Measurements from ENCODE around the gene IGF1R. TPM values are rescaled to one million over a fixed set of nuclear protein-coding genes. Genes with fewer than 3 reads are reported as not detected.

Gene IGF1R
- total RNA-seq, 1 experiment from 2014 or later: 0.56 TPM

DNA sequence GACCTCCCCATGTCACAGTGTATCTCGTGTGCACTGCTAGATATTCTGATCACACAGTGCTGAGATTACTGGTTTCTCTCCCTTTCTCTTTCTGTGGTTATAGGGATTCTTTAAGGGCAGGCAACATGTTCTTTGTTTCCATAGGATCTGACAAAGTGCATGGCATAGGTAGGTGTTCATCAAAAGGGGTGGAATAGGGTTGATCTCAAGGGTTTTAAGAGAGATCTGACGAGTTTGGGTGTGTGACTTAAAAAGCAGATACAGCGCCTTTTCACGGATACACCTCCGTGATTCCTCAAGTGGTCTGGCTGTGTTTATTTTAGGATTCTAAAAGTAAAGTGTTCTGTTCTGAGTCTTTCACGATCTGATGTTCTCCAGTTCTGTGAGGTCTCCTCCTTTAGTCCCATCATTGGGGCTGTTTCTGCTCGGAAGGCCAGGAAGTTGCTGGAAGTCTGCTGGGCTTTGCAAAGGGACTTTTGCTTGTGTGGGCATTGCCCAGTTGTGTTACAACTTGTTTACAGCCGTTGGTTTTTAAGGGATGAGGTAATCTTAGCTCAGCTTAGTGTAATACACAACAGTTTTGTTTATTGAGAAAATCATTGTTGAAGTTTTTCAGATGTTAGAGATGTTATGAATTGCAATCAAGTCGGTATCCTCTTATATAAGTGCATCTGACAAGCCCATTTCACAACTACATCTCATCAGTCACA, 34.8 kb downstream of the IGF1R start:
- H3K9me3 ChIP-seq (ENCODE audit: low read length): no peaks in the 10 kb centered on the region
- H3K4me2 ChIP-seq (ENCODE audit: low read depth, low read length, poor library complexity, severe bottlenecking): no peak overlapping the region
- H3K9me2 ChIP-seq (replicated peaks; ENCODE audit: insufficient read depth, low read length): no peaks in the 10 kb centered on the region
- H3K27ac ChIP-seq (ENCODE audit: low read length): no peak overlapping the region
- H3K4me3 ChIP-seq (ENCODE audit: low read length): no peak overlapping the region
- no peaks in the 10 kb centered on the region for H3K36me3 ChIP-seq (ENCODE audit: insufficient read depth, low read length)
- no peaks in the 10 kb centered on the region for H3K27me3 ChIP-seq (ENCODE audit: low read length)
- H4K20me1 ChIP-seq (ENCODE audit: insufficient read depth, low read depth, low read length): no peaks in the 10 kb centered on the region
- H3K79me2 ChIP-seq (ENCODE audit: low read length): no peaks in the 10 kb centered on the region
- H3K9ac ChIP-seq (ENCODE audit: low read length): no peak overlapping the region
- no peak overlapping the region for H2AFZ ChIP-seq (ENCODE audit: low read length)
- peak; percentile 6 for DNase-seq
- no peaks in the 10 kb centered on the region for H3K4me1 ChIP-seq (ENCODE audit: low read length)

DNA sequence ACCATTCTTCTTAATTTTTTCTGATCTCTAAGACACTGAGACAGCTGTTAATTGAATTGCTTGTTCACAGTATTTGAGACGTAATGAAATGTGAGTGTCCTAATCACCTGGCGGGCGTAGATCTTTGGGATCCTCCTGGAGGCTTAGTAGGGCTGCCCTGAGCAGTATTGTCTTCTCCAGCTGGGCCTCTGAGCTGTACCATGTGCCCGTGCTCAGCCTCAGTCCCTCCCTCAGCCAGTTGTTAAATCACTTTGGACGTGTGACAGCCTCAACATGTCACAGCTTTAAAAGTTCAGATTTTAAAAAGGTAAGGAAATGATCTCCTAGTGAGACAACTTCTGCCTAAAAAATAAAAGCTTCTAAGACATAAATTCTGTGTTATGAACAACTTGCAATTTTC, 35.5 kb downstream of the IGF1R start:
- no peak overlapping the region for H2AFZ ChIP-seq (ENCODE audit: low read length)
- H3K4me2 ChIP-seq (ENCODE audit: low read depth, low read length, poor library complexity, severe bottlenecking): no peak overlapping the region
- H3K9me2 ChIP-seq (replicated peaks; ENCODE audit: insufficient read depth, low read length): no peaks in the 10 kb centered on the region
- H3K27me3 ChIP-seq (ENCODE audit: low read length): no peaks in the 10 kb centered on the region
- H3K4me1 ChIP-seq (ENCODE audit: low read length): no peaks in the 10 kb centered on the region
- H3K36me3 ChIP-seq (ENCODE audit: insufficient read depth, low read length): no peaks in the 10 kb centered on the region
- no peaks in the 10 kb centered on the region for H3K9me3 ChIP-seq (ENCODE audit: low read length)
- no peak overlapping the region for H3K4me3 ChIP-seq (ENCODE audit: low read length)
- no peak overlapping the region for H3K27ac ChIP-seq (ENCODE audit: low read length)
- H3K79me2 ChIP-seq (ENCODE audit: low read length): no peaks in the 10 kb centered on the region
- H4K20me1 ChIP-seq (ENCODE audit: insufficient read depth, low read depth, low read length): no peaks in the 10 kb centered on the region
- no peak for DNase-seq
- no peak overlapping the region for H3K9ac ChIP-seq (ENCODE audit: low read length)

DNA sequence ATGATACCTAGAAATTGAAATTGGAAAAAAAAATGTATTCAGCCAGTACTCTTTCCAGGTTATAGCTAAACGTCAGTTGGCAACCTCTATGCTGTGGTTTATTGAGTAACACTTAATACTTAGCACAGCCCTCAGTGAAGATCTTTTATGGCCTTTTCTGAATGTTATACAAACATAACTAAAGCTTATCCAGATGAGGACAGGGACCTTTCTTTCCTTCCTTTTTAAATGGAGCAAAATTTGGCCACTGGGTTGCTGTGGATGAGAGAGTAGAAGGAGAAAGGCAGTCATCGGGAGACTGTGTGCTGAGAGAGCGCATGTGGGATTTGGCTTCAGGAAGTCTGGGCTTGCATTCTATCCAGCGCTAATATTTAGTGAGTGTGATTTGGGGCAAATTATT, 36.1 kb downstream of the IGF1R start:
- H3K9me2 ChIP-seq (replicated peaks; ENCODE audit: insufficient read depth, low read length): no peaks in the 10 kb centered on the region
- H3K4me3 ChIP-seq (ENCODE audit: low read length): no peak overlapping the region
- no peaks in the 10 kb centered on the region for H3K79me2 ChIP-seq (ENCODE audit: low read length)
- H3K27me3 ChIP-seq (ENCODE audit: low read length): no peaks in the 10 kb centered on the region
- H4K20me1 ChIP-seq (ENCODE audit: insufficient read depth, low read depth, low read length): no peaks in the 10 kb centered on the region
- no peak overlapping the region for H3K27ac ChIP-seq (ENCODE audit: low read length)
- no peaks in the 10 kb centered on the region for H3K4me1 ChIP-seq (ENCODE audit: low read length)
- H3K9ac ChIP-seq (ENCODE audit: low read length): no peak overlapping the region
- no peak overlapping the region for H2AFZ ChIP-seq (ENCODE audit: low read length)
- no peaks in the 10 kb centered on the region for H3K36me3 ChIP-seq (ENCODE audit: insufficient read depth, low read length)
- H3K9me3 ChIP-seq (ENCODE audit: low read length): no peaks in the 10 kb centered on the region
- no peak for DNase-seq
- no peak overlapping the region for H3K4me2 ChIP-seq (ENCODE audit: low read depth, low read length, poor library complexity, severe bottlenecking)

DNA sequence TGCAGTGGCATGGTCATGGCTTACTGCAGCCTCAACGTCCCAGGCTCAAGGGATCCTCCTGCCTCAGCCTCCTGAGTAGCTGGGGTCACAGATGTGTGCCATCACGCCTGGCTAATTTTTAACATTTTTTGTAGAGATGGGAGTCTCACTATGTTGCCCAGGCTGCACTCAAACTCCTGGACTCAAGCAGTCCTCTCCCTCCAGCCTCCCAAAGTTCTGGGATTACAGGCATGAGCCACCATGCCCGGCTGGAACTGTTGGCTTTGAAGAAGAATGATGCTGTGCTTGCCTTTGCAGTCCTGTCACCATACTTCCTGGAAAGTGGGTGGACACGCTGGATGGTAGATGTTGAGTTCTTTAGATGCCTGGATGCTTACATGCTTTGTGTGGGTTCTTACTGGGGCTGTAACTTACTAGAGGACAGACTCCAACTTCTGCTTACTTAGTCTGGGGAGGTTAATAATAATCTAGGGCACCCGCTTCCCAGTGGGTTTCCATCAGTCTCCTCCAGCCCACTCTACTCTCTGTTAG, 36.7 kb downstream of the IGF1R start:
- Histone ChIP-seq H3K9me3 (ENCODE audit: low read length) (no peaks in the 10 kb centered on the region), H3K4me3 (ENCODE audit: low read length) (no peak overlapping the region), H4K20me1 (ENCODE audit: insufficient read depth, low read depth, low read length) (no peaks in the 10 kb centered on the region), H3K9ac (ENCODE audit: low read length) (no peak overlapping the region), H3K9me2 (replicated peaks; ENCODE audit: insufficient read depth, low read length) (no peaks in the 10 kb centered on the region), H3K4me1 (ENCODE audit: low read length) (no peaks in the 10 kb centered on the region), H2AFZ (ENCODE audit: low read length) (no peak overlapping the region), H3K4me2 (ENCODE audit: low read depth, low read length, poor library complexity, severe bottlenecking) (no peak overlapping the region), H3K36me3 (ENCODE audit: insufficient read depth, low read length) (no peaks in the 10 kb centered on the region), H3K27me3 (ENCODE audit: low read length) (no peaks in the 10 kb centered on the region), H3K79me2 (ENCODE audit: low read length) (no peaks in the 10 kb centered on the region), H3K27ac (ENCODE audit: low read length) (no peak overlapping the region)
- DNase-seq: peak; percentile 6

DNA sequence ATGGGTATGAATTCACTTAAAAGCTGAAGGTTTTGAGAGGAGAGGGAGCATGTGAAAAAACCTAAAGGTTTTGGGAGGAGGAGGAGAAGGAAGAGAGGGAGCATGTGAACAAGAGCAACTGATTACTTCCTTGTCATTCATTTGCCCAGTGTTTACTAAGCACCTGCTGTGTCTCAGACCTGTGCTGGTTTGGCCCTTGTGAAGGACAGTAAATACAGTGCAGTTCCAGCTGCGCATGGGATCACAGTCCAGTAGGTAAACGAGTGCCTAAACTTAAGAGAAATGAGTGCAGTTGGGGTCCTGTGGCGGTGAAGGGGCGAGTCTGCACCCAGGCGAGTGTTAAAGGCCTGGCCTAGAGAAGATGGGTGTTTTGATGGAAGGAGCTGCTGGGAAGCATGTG, 38.6 kb downstream of the IGF1R start:
- Histone ChIP-seq H2AFZ (ENCODE audit: low read length) (no peak overlapping the region), H3K4me1 (ENCODE audit: low read length) (no peaks in the 10 kb centered on the region), H3K4me3 (ENCODE audit: low read length) (no peak overlapping the region), H4K20me1 (ENCODE audit: insufficient read depth, low read depth, low read length) (no peaks in the 10 kb centered on the region), H3K9me2 (replicated peaks; ENCODE audit: insufficient read depth, low read length) (no peaks in the 10 kb centered on the region), H3K9me3 (ENCODE audit: low read length) (no peaks in the 10 kb centered on the region), H3K27me3 (ENCODE audit: low read length) (no peaks in the 10 kb centered on the region), H3K36me3 (ENCODE audit: insufficient read depth, low read length) (no peaks in the 10 kb centered on the region), H3K79me2 (ENCODE audit: low read length) (no peaks in the 10 kb centered on the region), H3K9ac (ENCODE audit: low read length) (no peak overlapping the region), H3K4me2 (ENCODE audit: low read depth, low read length, poor library complexity, severe bottlenecking) (no peak overlapping the region), H3K27ac (ENCODE audit: low read length) (no peak overlapping the region)
- peak; percentile 0 for DNase-seq

DNA sequence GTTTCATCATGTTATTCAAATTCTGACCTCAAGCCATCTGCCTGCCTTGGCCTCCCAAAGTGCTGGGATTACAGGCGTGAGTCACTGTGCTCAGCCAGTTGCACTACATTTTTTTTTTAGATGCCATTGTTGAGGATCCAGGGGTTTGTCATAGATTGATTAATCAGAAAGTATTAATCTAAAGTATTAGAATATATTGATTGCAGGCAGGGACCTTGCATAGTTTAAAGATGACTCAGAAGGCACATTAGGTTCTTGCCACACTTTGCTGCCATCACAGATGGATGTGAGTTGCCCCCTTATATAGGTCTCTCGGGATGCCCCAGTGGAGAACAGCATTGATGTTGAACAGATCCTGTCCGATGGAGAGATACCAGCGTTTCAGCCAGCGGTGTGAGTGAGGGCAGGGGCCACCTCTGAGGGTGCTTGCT, 41.1 kb downstream of the IGF1R start:
- H3K27me3 ChIP-seq (ENCODE audit: low read length): no peaks in the 10 kb centered on the region
- no peak overlapping the region for H3K9ac ChIP-seq (ENCODE audit: low read length)
- H3K9me2 ChIP-seq (replicated peaks; ENCODE audit: insufficient read depth, low read length): no peaks in the 10 kb centered on the region
- no peak for DNase-seq
- H4K20me1 ChIP-seq (ENCODE audit: insufficient read depth, low read depth, low read length): no peaks in the 10 kb centered on the region
- H3K79me2 ChIP-seq (ENCODE audit: low read length): no peaks in the 10 kb centered on the region
- H3K36me3 ChIP-seq (ENCODE audit: insufficient read depth, low read length): no peaks in the 10 kb centered on the region
- H2AFZ ChIP-seq (ENCODE audit: low read length): no peak overlapping the region
- no peaks in the 10 kb centered on the region for H3K9me3 ChIP-seq (ENCODE audit: low read length)
- no peak overlapping the region for H3K4me3 ChIP-seq (ENCODE audit: low read length)
- H3K27ac ChIP-seq (ENCODE audit: low read length): no peak overlapping the region
- no peaks in the 10 kb centered on the region for H3K4me1 ChIP-seq (ENCODE audit: low read length)
- H3K4me2 ChIP-seq (ENCODE audit: low read depth, low read length, poor library complexity, severe bottlenecking): no peak overlapping the region

DNA sequence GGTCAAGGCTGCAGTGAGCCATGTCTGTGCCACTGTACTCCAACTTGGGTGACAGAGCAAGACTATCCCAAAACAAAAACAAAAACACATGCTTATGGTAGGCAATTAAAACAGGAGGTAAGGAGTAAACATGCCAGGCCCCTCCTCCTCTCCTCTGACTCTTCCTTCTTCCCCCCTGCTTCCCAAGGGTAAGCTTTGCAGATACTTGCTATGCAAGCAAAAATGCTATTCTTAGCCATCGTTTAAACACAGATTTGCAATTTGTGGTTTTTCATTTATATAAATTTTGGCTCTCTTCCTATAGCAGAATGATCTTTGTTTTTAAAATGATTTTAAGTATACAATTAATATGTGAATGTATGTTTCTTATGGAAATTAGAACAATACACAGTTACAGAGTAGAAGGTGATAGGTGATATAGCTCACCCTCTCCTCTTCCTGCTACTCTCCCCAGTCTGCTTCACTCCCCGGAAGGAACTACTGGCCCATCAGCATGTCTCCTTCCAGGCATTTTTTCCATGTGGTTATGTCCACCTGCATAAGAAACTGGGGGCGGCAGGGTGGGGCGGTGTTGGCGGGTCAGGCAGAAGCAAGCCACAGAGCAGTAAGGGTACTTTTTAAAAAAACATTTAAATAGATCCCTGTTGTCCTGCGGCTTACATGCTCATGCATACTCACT, 42.1 kb downstream of the IGF1R start:
- no peaks in the 10 kb centered on the region for H3K36me3 ChIP-seq (ENCODE audit: insufficient read depth, low read length)
- no peaks in the 10 kb centered on the region for H3K79me2 ChIP-seq (ENCODE audit: low read length)
- no peak overlapping the region for H2AFZ ChIP-seq (ENCODE audit: low read length)
- no peak overlapping the region for H3K4me2 ChIP-seq (ENCODE audit: low read depth, low read length, poor library complexity, severe bottlenecking)
- H3K9ac ChIP-seq (ENCODE audit: low read length): no peak overlapping the region
- H3K9me2 ChIP-seq (replicated peaks; ENCODE audit: insufficient read depth, low read length): no peaks in the 10 kb centered on the region
- no peak overlapping the region for H3K27ac ChIP-seq (ENCODE audit: low read length)
- no peaks in the 10 kb centered on the region for H3K4me1 ChIP-seq (ENCODE audit: low read length)
- H3K9me3 ChIP-seq (ENCODE audit: low read length): no peaks in the 10 kb centered on the region
- no peaks in the 10 kb centered on the region for H4K20me1 ChIP-seq (ENCODE audit: insufficient read depth, low read depth, low read length)
- no peak for DNase-seq
- H3K4me3 ChIP-seq (ENCODE audit: low read length): no peak overlapping the region
- no peaks in the 10 kb centered on the region for H3K27me3 ChIP-seq (ENCODE audit: low read length)

DNA sequence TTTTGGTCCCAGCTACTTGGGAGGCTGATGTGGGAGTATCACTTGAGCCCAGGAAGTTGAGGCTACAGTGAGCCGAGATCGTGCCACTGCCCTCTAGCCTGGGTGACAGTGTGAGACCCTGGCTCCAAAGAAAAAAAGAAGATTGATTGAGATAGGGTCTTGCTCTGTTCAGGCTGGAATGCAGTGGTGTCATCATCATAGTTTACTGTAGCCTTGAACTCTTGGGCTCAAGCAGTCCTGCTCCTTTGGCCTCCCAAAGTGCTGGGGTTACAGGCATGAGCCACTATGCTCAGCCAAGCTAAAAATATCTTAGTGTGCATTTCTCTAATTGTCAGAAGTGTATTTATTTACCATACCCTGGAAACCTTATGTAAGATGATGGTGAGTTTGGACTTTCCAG, 43.9 kb downstream of the IGF1R start:
- no peak overlapping the region for H3K9ac ChIP-seq (ENCODE audit: low read length)
- no peaks in the 10 kb centered on the region for H4K20me1 ChIP-seq (ENCODE audit: insufficient read depth, low read depth, low read length)
- no peak overlapping the region for H3K4me2 ChIP-seq (ENCODE audit: low read depth, low read length, poor library complexity, severe bottlenecking)
- no peaks in the 10 kb centered on the region for H3K9me3 ChIP-seq (ENCODE audit: low read length)
- H2AFZ ChIP-seq (ENCODE audit: low read length): no peak overlapping the region
- H3K79me2 ChIP-seq (ENCODE audit: low read length): no peaks in the 10 kb centered on the region
- H3K4me1 ChIP-seq (ENCODE audit: low read length): no peaks in the 10 kb centered on the region
- DNase-seq: no peak
- no peaks in the 10 kb centered on the region for H3K9me2 ChIP-seq (replicated peaks; ENCODE audit: insufficient read depth, low read length)
- no peak overlapping the region for H3K4me3 ChIP-seq (ENCODE audit: low read length)
- H3K36me3 ChIP-seq (ENCODE audit: insufficient read depth, low read length): no peaks in the 10 kb centered on the region
- H3K27ac ChIP-seq (ENCODE audit: low read length): no peak overlapping the region
- no peaks in the 10 kb centered on the region for H3K27me3 ChIP-seq (ENCODE audit: low read length)

Measured in Karpas-422 (cell line).